OCI-LY7 (cell line): ENCODE data around the gene UROS. TPM values are rescaled to one million over a fixed set of nuclear protein-coding genes. Genes with fewer than 3 reads are reported as not detected.
A peak's percentile ranks its signal among the peaks of the same experiment; 100 is the strongest.

ENCODE experiments used
- BruUV-seq: library from RNA; stranded (reverse); fragments of 400-500 nt; replicated peaks from 2 replicates; lab custom pipeline; 2021; lab: Mats Ljungman, UMichigan
- CTCF ChIA-PET: fragments of 300-600 bp; sonication (Branson Sonifier 250); formaldehyde crosslinking; loops from one replicate; lab custom pipeline; 2022; ENCODE audit warnings: antibody characterized with exemption; ENCODE audit not compliant: unreplicated experiment; lab: Charles Lee
- POLR2A ChIA-PET: fragments of 300-600 bp; sonication (Branson Sonifier 250); formaldehyde crosslinking; loops from one replicate; lab custom pipeline; 2022; ENCODE audit warnings: antibody characterized with exemption; lab: Charles Lee
- DNase-seq: peaks from one replicate; pipeline ENCODE4 v3.0.0-alpha.2; 2015; ENCODE audit warnings: low spot score
- H2AFZ ChIP-seq: fragments of 200-600 bp; sonication (generic), shearing (Covaris generic); 2 replicates; pipeline ENCODE4 v1.6.1; 2014; ENCODE audit warnings: mild to moderate bottlenecking, antibody characterized with exemption, low read length, moderate library complexity
- H3K27ac ChIP-seq: fragments of 200-600 bp; sonication (generic); 2 replicates; pipeline ENCODE4 v1.5.1; 2014; ENCODE audit warnings: mixed run types, low read depth, mild to moderate bottlenecking, moderate library complexity, low read length, inconsistent platforms; ENCODE audit not compliant: poor library complexity, severe bottlenecking
- H3K36me3 ChIP-seq: fragments of 200-600 bp; sonication (generic); 2 replicates; pipeline ENCODE4 v1.6.1; 2014; ENCODE audit warnings: mild to moderate bottlenecking, antibody characterized with exemption, low read length, moderate library complexity, mixed read lengths; ENCODE audit not compliant: insufficient read depth
- H3K4me1 ChIP-seq: fragments of 200-600 bp; sonication (generic); 2 replicates; pipeline ENCODE4 v1.5.1; 2014; ENCODE audit warnings: mild to moderate bottlenecking, low read length; ENCODE audit not compliant: insufficient read depth, poor library complexity, severe bottlenecking
- H3K4me2 ChIP-seq: fragments of 200-600 bp; sonication (generic); 2 replicates; pipeline ENCODE4 v1.6.1; 2014; ENCODE audit warnings: mild to moderate bottlenecking, low read length
- H3K4me3 ChIP-seq: fragments of 200-600 bp; sonication (generic); 2 replicates; pipeline ENCODE4 v1.5.1; 2014; ENCODE audit warnings: mild to moderate bottlenecking, low read depth, low read length; ENCODE audit not compliant: poor library complexity, severe bottlenecking
- H3K79me2 ChIP-seq: fragments of 200-600 bp; sonication (generic); 2 replicates; pipeline ENCODE4 v1.6.1; 2016; ENCODE audit warnings: low read depth, mild to moderate bottlenecking, low read length, moderate library complexity, mixed read lengths; ENCODE audit not compliant: insufficient read depth
- H3K9me2 ChIP-seq: fragments of 200-600 bp; sonication (generic); 2 replicates; pipeline ENCODE4 v1.6.1; 2016; ENCODE audit warnings: mild to moderate bottlenecking, low read length, mixed read lengths; ENCODE audit not compliant: insufficient read depth
- H3K9me3 ChIP-seq: fragments of 200-600 bp; sonication (generic); 2 replicates; pipeline ENCODE4 v1.6.1; 2014; ENCODE audit warnings: mild to moderate bottlenecking, mixed run types, low read length, mixed read lengths
- H4K20me1 ChIP-seq: fragments of 200-600 bp; sonication (generic); 2 replicates; pipeline ENCODE4 v1.6.1; 2014; ENCODE audit warnings: mild to moderate bottlenecking, antibody characterized with exemption, low read length, moderate library complexity, mixed read lengths; ENCODE audit not compliant: insufficient read depth
- EZH2phosphoT487 ChIP-seq: fragments of 200-600 bp; sonication (generic); IDR thresholded peaks from 2 replicates; pipeline ENCODE4 v1.6.1; 2018; ENCODE audit warnings: low read depth, borderline replicate concordance, mild to moderate bottlenecking, mixed run types, antibody characterized with exemption, low read length, moderate library complexity, mixed read lengths
- intact Hi-C: fragments of 100-400 bp; cut with micrococcal nuclease; formaldehyde crosslinking; loops from one replicate; pipeline ENCODE4 v1.10.0; 2022; ENCODE audit not compliant: unreplicated experiment
- total RNA-seq, 2 experiments: library from RNA; depleted of rRNA in 1 of 2; stranded (reverse); fragments of >200 nt in 1 of 2; shearing (Covaris generic) in 1 of 2; gene quantifications; 2 replicates each; pipeline ENCODE4 v1.2.3, GENCODE V29; 2014 to 2022
- TF ChIP-seq, protein P1 (sequence below): fragments of 200-600 bp; sonication (generic); conservative IDR thresholded peaks from 2 replicates; pipeline ENCODE4 v1.5.1; 2014; ENCODE audit warnings: mild to moderate bottlenecking, antibody characterized with exemption, low read length, moderate library complexity, mixed read lengths

UROS gene
- total RNA-seq, 2 experiments from 2014 or later: 37.3 to 44.5 TPM

DNA sequence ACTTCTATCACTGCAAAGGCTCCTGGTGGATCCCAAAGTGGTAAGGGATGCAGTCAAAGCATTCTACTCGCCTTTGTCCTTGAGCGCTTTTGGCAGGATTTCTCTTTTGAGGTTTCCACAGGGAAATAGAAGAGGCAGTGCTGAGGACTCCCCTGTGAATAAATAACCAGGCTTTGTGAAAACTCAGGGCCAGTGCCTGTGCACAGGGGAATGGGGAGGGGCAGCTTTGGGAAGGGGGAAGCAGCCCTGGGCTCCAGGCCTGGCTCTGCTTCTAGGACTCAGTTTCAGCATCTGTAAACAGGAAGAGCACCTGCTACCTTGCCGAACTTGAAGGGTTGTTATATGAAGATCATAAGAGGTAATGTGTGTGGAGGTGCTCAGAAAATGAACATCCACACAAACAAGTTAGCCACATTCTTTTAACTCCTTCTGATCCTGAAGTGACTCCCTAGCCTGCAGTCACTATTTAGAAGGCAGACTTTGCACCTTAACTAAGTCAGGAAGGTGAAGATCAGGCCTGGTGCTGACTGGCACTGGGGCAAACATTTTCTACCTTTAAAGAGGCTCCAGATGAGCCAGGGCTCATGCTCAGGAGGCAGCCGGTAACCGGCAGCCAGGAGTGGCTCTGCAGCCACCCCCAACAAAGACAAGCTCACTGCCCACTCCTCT lies 24.9 kb downstream of the UROS start:
- H3K27ac ChIP-seq: peak overlapping the region; percentile 16
- no peaks in the 10 kb centered on the region for H3K9me2 ChIP-seq
- H3K79me2 ChIP-seq: no peaks in the 10 kb centered on the region
- no peak overlapping the region for H2AFZ ChIP-seq
- peak overlapping the region; percentile 18; the same call in 1 of the 2 replicates for H3K4me2 ChIP-seq
- peaks cover 38% of the 10 kb centered on the region for H3K36me3 ChIP-seq
- POLR2A ChIA-PET: interaction anchor here (0.6 to 5.0 kb wide), 2 partner anchors 14 to 62 kb away, joined by 3 to 27 read pairs; no protein-coding TSS in a partner anchor
- peaks cover 46% of the 10 kb centered on the region for H3K4me1 ChIP-seq
- no peaks in the 10 kb centered on the region for H3K9me3 ChIP-seq
- CTCF ChIA-PET: interaction anchor here (1.9 kb wide), 1 partner anchor 10 kb away, joined by 4 read pairs; no protein-coding TSS in a partner anchor
- no peak overlapping the region for H3K4me3 ChIP-seq
- TF ChIP-seq, protein P1, sequence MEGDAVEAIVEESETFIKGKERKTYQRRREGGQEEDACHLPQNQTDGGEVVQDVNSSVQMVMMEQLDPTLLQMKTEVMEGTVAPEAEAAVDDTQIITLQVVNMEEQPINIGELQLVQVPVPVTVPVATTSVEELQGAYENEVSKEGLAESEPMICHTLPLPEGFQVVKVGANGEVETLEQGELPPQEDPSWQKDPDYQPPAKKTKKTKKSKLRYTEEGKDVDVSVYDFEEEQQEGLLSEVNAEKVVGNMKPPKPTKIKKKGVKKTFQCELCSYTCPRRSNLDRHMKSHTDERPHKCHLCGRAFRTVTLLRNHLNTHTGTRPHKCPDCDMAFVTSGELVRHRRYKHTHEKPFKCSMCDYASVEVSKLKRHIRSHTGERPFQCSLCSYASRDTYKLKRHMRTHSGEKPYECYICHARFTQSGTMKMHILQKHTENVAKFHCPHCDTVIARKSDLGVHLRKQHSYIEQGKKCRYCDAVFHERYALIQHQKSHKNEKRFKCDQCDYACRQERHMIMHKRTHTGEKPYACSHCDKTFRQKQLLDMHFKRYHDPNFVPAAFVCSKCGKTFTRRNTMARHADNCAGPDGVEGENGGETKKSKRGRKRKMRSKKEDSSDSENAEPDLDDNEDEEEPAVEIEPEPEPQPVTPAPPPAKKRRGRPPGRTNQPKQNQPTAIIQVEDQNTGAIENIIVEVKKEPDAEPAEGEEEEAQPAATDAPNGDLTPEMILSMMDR: no peak
- no peak for TF ChIP-seq EZH2phosphoT487
- DNase-seq: peak; percentile 23
- H4K20me1 ChIP-seq: no peaks in the 10 kb centered on the region
- no TSS peak for BruUV-seq
- intact Hi-C loops: no loop called here

DNA sequence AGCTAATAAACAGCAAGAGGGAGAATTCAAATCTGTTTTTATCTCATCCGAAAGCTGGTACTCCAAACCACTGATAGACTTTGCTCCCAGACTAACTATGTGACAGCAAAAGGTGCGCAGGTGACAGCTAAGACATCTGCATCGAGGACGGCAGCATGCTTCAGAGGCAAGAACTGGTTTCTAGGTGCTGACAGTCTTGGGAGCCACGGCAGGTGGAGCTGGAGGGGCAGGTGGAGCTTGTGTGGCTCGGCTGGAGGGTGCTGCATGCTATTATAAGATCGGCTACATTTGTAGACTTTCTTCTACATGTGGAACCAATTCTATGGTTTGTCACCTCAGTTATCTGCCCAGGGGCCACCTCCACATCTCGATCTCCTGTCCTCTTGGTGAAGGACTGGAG lies 25.6 kb downstream of the UROS start:
- POLR2A ChIA-PET: interaction anchor here (0.7 to 5.0 kb wide), 6 partner anchors 9 to 78 kb away, joined by 4 to 27 read pairs (median 8); partner anchors contain the start of genes BCCIP, EDRF1 and UROS
- DNase-seq: peak; percentile 13
- H3K36me3 ChIP-seq: peaks cover 41% of the 10 kb centered on the region

More for the DNA sequence above, 25.6 kb downstream of the UROS start:
- CTCF ChIA-PET: interaction anchor here (0.9 to 1.9 kb wide), 2 partner anchors 9 to 11 kb away, joined by 3 to 4 read pairs; no protein-coding TSS in a partner anchor
- Histone ChIP-seq H3K4me3 (no peak overlapping the region), H3K79me2 (no peaks in the 10 kb centered on the region), H3K27ac (peak overlapping the region; percentile 16), H3K4me2 (peak overlapping the region; percentile 18; the same call in 1 of the 2 replicates), H2AFZ (no peak overlapping the region), H3K9me3 (no peaks in the 10 kb centered on the region), H3K4me1 (peaks cover 46% of the 10 kb centered on the region), H3K9me2 (no peaks in the 10 kb centered on the region), H4K20me1 (no peaks in the 10 kb centered on the region)
- intact Hi-C loops: no loop called here
- no TSS peak for BruUV-seq
- TF ChIP-seq, protein P1: no peak
- TF ChIP-seq EZH2phosphoT487: no peak
